ENCODE data around the gene NR2F1-AS1. TPM values are rescaled to one million over a fixed set of nuclear protein-coding genes. Genes with fewer than 3 reads are reported as not detected.

Gene NR2F1-AS1
- 49.3 TPM for total RNA-seq

- intact Hi-C loops (cut with DNase I) = no loop called here
- DNase-seq (ENCODE audit: low spot score) (peak; percentile 67), ATAC-seq (peak; percentile 0)
Observed at GRCh38 chr5:93580927-93581445, at the start of gene NR2F1-AS1. NR2F1-AS1 (minus strand) TSS chr5:93581219.

- ATAC-seq = no peak
- DNase-seq (ENCODE audit: low spot score) = no peak
- intact Hi-C loops (cut with DNase I) = no loop called here
Observed at GRCh38 chr5:93626801-93627200, 45.8 kb upstream of the NR2F1-AS1 start.

GRCh38 chr5:93623153-93623552 is 42.1 kb upstream of the NR2F1-AS1 start:
- DNase-seq (ENCODE audit: low spot score) = no peak
- intact Hi-C loops (cut with DNase I) = no loop called here

GRCh38 chr5:93622240-93622885 is 41.3 kb upstream of the NR2F1-AS1 start:
- DNase-seq (ENCODE audit: low spot score) (no peak), ATAC-seq (peak; percentile 69)
- intact Hi-C loops (cut with DNase I) = no loop called here

More at GRCh38 chr5:93623153-93623552, 42.1 kb upstream of the NR2F1-AS1 start:
- no peak for ATAC-seq

GRCh38 chr5:93621327-93621798 is 40.3 kb upstream of the NR2F1-AS1 start:
- ATAC-seq = peak; percentile 87
- DNase-seq (ENCODE audit: low spot score) = peak; percentile 88
- intact Hi-C loops (cut with DNase I) = no loop called here

- ATAC-seq (peak; percentile 92), DNase-seq (ENCODE audit: low spot score) (peak; percentile 82)
- intact Hi-C loops (cut with DNase I) = no loop called here
Observed at GRCh38 chr5:93620487-93621326, 39.7 kb upstream of the NR2F1-AS1 start.

- DNase-seq (ENCODE audit: low spot score) (no peak), ATAC-seq (no peak)
- intact Hi-C loops (cut with DNase I) = no loop called here
Observed at GRCh38 chr5:93616538-93617174, 35.6 kb upstream of the NR2F1-AS1 start.

- ATAC-seq (no peak), DNase-seq (ENCODE audit: low spot score) (no peak)
- intact Hi-C loops (cut with DNase I) = no loop called here
Observed at GRCh38 chr5:93612855-93613243, 31.8 kb upstream of the NR2F1-AS1 start.

GRCh38 chr5:93611976-93612854 is 31.2 kb upstream of the NR2F1-AS1 start:
- ATAC-seq (peak; percentile 78), DNase-seq (ENCODE audit: low spot score) (peak; percentile 62)
- intact Hi-C loops (cut with DNase I) = no loop called here

GRCh38 chr5:93611273-93611975 is 30.4 kb upstream of the NR2F1-AS1 start:
- ATAC-seq (no peak), DNase-seq (ENCODE audit: low spot score) (no peak)
- intact Hi-C loops (cut with DNase I) = no loop called here

- no peak for ATAC-seq
- intact Hi-C loops (cut with DNase I) = no loop called here
- DNase-seq (ENCODE audit: low spot score) = no peak
Observed at GRCh38 chr5:93610581-93611272, 29.7 kb upstream of the NR2F1-AS1 start.

- ATAC-seq = no peak
- no peak for DNase-seq (ENCODE audit: low spot score)
- intact Hi-C loops (cut with DNase I) = no loop called here
Observed at GRCh38 chr5:93609762-93610161, 28.7 kb upstream of the NR2F1-AS1 start.

- DNase-seq (ENCODE audit: low spot score) (no peak), ATAC-seq (no peak)
Observed at GRCh38 chr5:93608855-93609254, 27.8 kb upstream of the NR2F1-AS1 start.

GRCh38 chr5:93607367-93608258 is 26.6 kb upstream of the NR2F1-AS1 start:
- no peak for DNase-seq (ENCODE audit: low spot score)
- intact Hi-C loops (cut with DNase I) = no loop called here
- ATAC-seq = peak; percentile 54

More at GRCh38 chr5:93608855-93609254, 27.8 kb upstream of the NR2F1-AS1 start:
- intact Hi-C loops (cut with DNase I) = no loop called here

- intact Hi-C loops (cut with DNase I) = no loop called here
- ATAC-seq (no peak), DNase-seq (ENCODE audit: low spot score) (no peak)
Observed at GRCh38 chr5:93606382-93606752, 25.3 kb upstream of the NR2F1-AS1 start.

- intact Hi-C loops (cut with DNase I) = no loop called here
- no peak for ATAC-seq
- no peak for DNase-seq (ENCODE audit: low spot score)
Observed at GRCh38 chr5:93604644-93605515, 23.9 kb upstream of the NR2F1-AS1 start.

All from sciatic nerve (tissue), 2 donors.